KMS-11 (cell line): ENCODE results near the gene CRYBA2.

Source experiments
- H2AFZ ChIP-seq: fragments of 200-600 bp; sonication (generic); 2 replicates; pipeline ENCODE4 v1.6.1; 2016; ENCODE audit warnings: antibody characterized with exemption, mixed run types, low read depth
- H3K27ac ChIP-seq: fragments of 200-600 bp; sonication (generic); 2 replicates; pipeline ENCODE4 v1.6.1; 2016; ENCODE audit warnings: mild to moderate bottlenecking, mixed run types
- H3K27me3 ChIP-seq: fragments of 200-600 bp; sonication (generic); 2 replicates; pipeline ENCODE4 v1.6.1; 2017; ENCODE audit warnings: mild to moderate bottlenecking, low read depth, mixed run types, moderate library complexity; ENCODE audit not compliant: insufficient read depth
- H3K36me3 ChIP-seq: fragments of 200-600 bp; sonication (generic); 2 replicates; pipeline ENCODE4 v1.6.1; 2017; ENCODE audit warnings: mild to moderate bottlenecking, mixed run types; ENCODE audit not compliant: insufficient read depth
- H3K4me1 ChIP-seq: fragments of 200-600 bp; sonication (generic); 2 replicates; pipeline ENCODE4 v1.6.1; 2016; ENCODE audit warnings: mild to moderate bottlenecking, low read depth, mixed run types; ENCODE audit not compliant: poor library complexity, severe bottlenecking
- H3K4me2 ChIP-seq: fragments of 200-600 bp; sonication (generic); 2 replicates; pipeline ENCODE4 v1.7.0; 2016; ENCODE audit warnings: mild to moderate bottlenecking, mixed run types
- H3K4me3 ChIP-seq: fragments of 200-600 bp; sonication (generic); IDR thresholded peaks from 2 replicates; pipeline ENCODE4 v1.6.1; 2017; ENCODE audit warnings: low read depth, low read length, mixed read lengths; ENCODE audit not compliant: insufficient read depth
- H3K79me2 ChIP-seq: fragments of 200-600 bp; sonication (generic); 2 replicates; pipeline ENCODE4 v1.6.1; 2016; ENCODE audit warnings: low read depth, mixed run types; ENCODE audit not compliant: insufficient read depth
- H3K9ac ChIP-seq: fragments of 200-600 bp; sonication (generic); 2 replicates; pipeline ENCODE4 v1.6.1; 2016; ENCODE audit warnings: mild to moderate bottlenecking, mixed run types
- H4K20me1 ChIP-seq: fragments of 200-600 bp; sonication (generic); 2 replicates; pipeline ENCODE4 v1.6.1; 2016; ENCODE audit warnings: mild to moderate bottlenecking, mixed run types; ENCODE audit not compliant: insufficient read depth
- CTCF ChIP-seq: fragments of 200-600 bp; sonication (generic); conservative IDR thresholded peaks from 2 replicates; pipeline ENCODE4 v1.6.1; 2017; ENCODE audit warnings: low read depth, mild to moderate bottlenecking, antibody characterized with exemption, low read length, moderate library complexity, mixed read lengths

The CRYBA2 gene

GRCh38 chr2:219003267-219003634 is 10.0 kb upstream of the CRYBA2 start:
- Histone ChIP-seq H3K36me3 (no peaks in the 10 kb centered on the region), H3K9ac (no peak overlapping the region), H3K4me2 (no peak overlapping the region), H3K4me1 (no peaks in the 10 kb centered on the region), H3K27me3 (peaks cover 54% of the 10 kb centered on the region), H3K4me3 (no peak overlapping the region), H3K79me2 (no peaks in the 10 kb centered on the region), H2AFZ (no peak overlapping the region), H4K20me1 (no peaks in the 10 kb centered on the region), H3K27ac (no peak overlapping the region)
- TF ChIP-seq CTCF: no peak

- TF ChIP-seq CTCF: no peak
- no peak overlapping the region for H3K4me2 ChIP-seq
- peaks cover 50% of the 10 kb centered on the region for H3K27me3 ChIP-seq
- H3K79me2 ChIP-seq: no peaks in the 10 kb centered on the region
- H3K4me3 ChIP-seq: no peak overlapping the region
- H3K9ac ChIP-seq: no peak overlapping the region
- H3K36me3 ChIP-seq: no peaks in the 10 kb centered on the region
- H3K27ac ChIP-seq: no peak overlapping the region
- H2AFZ ChIP-seq: no peak overlapping the region
- H3K4me1 ChIP-seq: no peaks in the 10 kb centered on the region
- no peaks in the 10 kb centered on the region for H4K20me1 ChIP-seq
Observed at GRCh38 chr2:219002395-219003266, 9.4 kb upstream of the CRYBA2 start.

GRCh38 chr2:219001577-219002394 is 8.6 kb upstream of the CRYBA2 start:
- Histone ChIP-seq H3K9ac (no peak overlapping the region), H3K4me2 (no peak overlapping the region), H3K4me3 (no peak overlapping the region), H2AFZ (no peak overlapping the region), H3K27ac (no peak overlapping the region), H3K36me3 (no peaks in the 10 kb centered on the region), H3K79me2 (no peaks in the 10 kb centered on the region), H3K27me3 (peaks cover 46% of the 10 kb centered on the region), H4K20me1 (no peaks in the 10 kb centered on the region), H3K4me1 (no peaks in the 10 kb centered on the region)
- no peak for TF ChIP-seq CTCF

GRCh38 chr2:219001100-219001576 is 7.9 kb upstream of the CRYBA2 start:
- no peak overlapping the region for H3K9ac ChIP-seq
- peaks cover 42% of the 10 kb centered on the region for H3K27me3 ChIP-seq
- no peak overlapping the region for H3K4me2 ChIP-seq
- H4K20me1 ChIP-seq: no peaks in the 10 kb centered on the region
- H3K27ac ChIP-seq: no peak overlapping the region
- H2AFZ ChIP-seq: no peak overlapping the region
- no peak overlapping the region for H3K4me3 ChIP-seq
- TF ChIP-seq CTCF: no peak
- no peaks in the 10 kb centered on the region for H3K36me3 ChIP-seq
- no peaks in the 10 kb centered on the region for H3K79me2 ChIP-seq
- no peaks in the 10 kb centered on the region for H3K4me1 ChIP-seq
